ENCODE data around the gene ARL17A.
"Not testable (repeated sequence)": the region's sequence is repeated elsewhere in the genome, so short reads cannot be mapped to it uniquely, and the experiment has no call there.

ARL17A gene

GRCh38 chr17:46579083-46580075, at the start of gene ARL17A:
ARL17A (minus strand) TSS chr17:46579691; CDS start chr17:46576322, 3,369 bp downstream.
- peak; percentile 65 for FAIRE-seq

DNA sequence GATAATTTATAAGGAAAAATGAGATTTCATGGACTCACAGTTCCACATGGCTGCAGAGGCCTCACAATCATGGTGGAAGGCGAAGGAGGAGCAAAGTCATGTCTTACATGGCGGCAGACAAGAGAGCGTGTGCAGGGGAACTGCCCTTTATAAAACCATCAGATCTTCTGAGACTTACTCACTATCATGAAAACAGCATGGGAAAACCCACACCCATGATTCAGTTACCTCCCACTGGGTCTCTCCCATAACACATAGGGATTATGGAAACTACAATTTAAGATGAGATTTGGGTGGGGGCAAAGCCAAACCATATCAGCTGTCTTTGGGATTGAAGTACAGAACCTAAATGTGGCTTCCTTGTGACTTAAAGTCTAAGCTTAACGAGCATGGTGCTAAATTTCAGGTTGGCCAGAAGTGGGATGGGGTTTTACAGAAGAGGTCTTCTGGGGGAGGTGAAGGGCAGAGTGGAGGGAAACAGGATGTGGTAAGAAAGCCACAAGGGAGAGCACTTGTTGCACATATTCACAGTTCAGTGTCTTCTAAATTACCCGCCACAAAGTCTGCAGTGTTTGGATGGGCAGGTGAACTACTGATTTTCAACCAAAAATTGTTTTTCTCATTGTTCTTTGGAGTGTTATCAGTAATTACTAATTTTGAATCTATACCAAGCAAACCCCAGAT, 49.4 kb upstream of the ARL17A start:
- FAIRE-seq: not testable (repeated sequence)

DNA sequence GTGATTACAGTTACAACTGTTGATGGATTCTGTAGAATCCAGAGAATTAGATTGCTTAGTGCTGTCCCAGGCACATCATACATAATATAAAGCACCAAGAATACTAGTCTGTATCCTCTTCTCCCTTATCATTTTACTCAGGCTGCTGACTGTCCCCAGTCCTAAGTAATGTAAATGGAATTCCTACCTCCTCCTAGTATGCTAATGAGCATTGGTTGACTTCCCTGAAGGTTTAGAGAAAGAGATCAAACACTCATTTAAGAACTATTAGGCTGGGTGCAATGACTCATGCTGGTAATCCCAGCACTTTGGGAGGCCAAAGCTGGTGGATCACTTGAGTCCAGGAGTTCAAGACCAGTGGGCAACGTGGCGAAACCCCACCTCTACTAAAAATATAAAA, 48.0 kb upstream of the ARL17A start:
- not testable (repeated sequence) for FAIRE-seq

- not testable (repeated sequence) for FAIRE-seq
These were observed 45.2 kb upstream of the ARL17A start for GRCh38 chr17:46624726-46625125.

- not testable (repeated sequence) for FAIRE-seq
These were observed 44.3 kb upstream of the ARL17A start for GRCh38 chr17:46623790-46624189.

GRCh38 chr17:46618975-46619374, 39.5 kb upstream of the ARL17A start:
- not testable (repeated sequence) for FAIRE-seq

DNA sequence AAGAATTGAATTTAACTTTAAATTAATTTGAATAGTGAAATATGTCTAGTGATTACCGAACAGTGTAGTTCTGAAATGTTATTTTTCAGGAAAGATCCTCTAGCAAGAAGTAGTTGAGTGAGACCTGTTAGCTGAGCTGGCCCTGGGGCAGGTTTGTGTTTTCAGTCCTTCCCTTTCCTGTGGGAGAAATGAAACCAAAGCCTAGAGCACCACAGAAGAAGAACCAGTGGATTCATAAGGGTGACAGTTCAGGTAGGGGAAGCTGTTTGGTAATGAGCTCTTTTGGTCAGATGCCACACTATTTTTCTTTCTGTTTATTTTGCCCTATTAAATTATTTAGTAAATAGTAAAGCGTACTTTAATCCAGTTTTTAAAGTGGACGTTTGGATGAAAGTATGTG, 37.6 kb upstream of the ARL17A start:
- FAIRE-seq: not testable (repeated sequence)

DNA sequence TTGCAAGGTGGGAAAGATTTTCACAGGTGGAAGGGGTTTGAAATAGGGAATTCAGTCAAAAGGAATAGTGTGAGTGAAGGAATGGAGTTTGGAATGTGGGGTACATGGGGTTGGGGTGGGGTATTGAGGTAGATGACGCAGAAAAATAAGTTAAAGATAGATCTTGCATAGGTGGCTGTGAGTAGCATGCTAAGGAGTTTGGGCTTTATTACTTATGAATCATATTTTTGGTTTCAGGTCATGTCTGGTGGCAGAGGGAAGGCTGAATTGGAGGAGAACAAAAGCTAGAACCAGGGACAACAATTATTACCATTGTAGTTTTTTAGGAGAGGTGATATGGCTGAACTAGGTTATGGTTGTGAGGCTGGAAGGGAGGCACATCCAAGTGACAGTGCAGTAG, 34.4 kb upstream of the ARL17A start:
- FAIRE-seq: not testable (repeated sequence)

- FAIRE-seq: not testable (repeated sequence)
These were observed 31.8 kb upstream of the ARL17A start for GRCh38 chr17:46611304-46611703.

GRCh38 chr17:46603125-46603524, 23.6 kb upstream of the ARL17A start:
- not testable (repeated sequence) for FAIRE-seq

GRCh38 chr17:46600767-46601166, 21.3 kb upstream of the ARL17A start:
- FAIRE-seq: not testable (repeated sequence)

DNA sequence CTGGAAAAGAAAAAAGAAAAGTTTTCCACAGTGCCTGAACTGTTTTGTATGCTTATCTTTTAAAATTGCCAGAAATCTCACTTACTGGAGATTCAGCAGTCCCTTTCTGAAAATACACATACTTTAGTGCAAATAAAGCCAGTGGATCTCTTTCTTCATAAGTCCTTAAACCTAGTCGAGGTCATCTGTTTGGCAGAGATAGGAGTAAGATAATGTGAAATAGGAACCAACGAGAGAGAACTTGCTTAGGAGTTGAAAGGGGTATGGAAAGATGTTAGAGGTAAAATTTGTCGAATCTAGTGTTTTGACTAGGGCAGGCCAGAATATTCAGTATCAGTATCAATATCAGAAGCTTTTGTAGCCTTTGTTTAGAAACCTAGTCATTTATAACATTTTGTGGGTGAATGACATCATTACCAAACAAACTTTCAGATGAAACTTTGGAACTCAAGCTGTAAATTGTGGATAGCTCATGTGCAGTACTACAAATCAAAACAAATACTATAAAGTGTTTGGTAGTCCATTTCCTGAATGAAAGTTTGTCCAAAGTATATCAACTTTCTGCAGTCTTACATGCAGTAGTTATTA, 18.9 kb upstream of the ARL17A start:
- FAIRE-seq: peak; percentile 47

DNA sequence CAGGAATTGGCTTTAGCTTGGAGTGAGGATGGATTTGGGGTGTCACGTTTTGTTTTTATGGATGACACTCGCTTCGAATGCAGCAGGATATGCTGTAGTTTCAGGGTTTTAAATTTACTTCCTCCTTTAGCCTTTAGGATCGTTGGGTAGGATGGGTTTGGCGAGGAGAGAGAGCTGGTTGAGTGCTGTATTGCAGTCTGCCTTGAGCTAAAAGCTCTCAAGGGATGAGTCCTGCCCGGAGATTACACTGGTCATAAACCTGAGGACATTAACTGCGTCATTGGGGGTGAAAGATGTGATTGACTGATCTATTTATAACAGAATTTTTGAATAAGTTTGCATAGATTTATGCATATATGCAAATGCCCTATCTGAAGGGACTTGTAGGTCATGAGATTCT, 11.8 kb upstream of the ARL17A start:
- FAIRE-seq: not testable (repeated sequence)

DNA sequence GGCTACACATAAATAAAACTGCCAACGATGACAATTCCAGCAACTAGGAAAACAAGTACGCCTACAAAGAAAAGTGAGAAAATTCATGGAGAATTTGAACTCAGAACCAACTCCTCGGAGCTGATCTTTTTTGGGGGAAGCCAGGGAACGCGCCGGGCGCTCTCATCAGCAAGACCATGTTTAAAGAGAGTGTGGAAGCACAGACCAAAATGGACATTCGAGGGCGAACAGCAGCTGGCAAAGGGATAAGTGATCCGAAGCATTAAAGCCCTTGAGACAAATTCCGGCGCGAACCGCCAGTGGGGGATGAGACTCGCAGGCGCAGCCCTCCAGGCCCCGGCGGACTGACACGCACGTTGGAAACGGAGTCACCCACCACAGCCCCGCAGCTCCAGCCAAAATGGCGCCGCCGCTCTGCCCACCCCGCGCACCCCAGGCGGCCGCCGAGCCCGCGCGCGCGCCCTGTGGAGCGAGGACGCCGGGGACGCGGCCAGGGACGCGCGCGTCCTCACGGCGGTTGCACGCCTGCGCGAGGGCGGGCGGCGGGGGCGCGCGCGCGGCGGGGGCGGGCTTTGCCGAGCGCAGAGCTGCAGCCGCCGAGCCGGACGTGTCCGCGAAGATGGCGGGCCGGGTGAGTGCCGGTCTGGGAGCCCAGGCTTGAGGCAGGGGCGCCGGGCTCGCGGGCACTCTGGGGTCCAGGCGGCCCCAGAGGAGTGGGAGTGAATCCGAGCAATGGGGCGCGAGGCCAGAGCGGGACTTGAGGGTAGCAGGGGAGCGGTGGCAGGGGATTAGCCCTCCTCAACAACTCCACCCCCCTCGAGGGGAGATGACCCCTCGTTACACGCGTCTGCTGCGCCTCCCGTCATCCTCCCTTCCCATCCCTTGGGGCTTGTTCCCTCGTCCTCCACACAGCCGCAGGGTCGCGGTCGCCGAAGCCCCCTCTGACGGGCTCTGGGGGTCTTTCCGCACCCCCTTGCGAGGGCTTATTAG, 11.0 kb upstream of the ARL17A start, which contains the start of gene NSF:
Gene NSF (plus strand): TSS at position 513 of the 990 bp plus-strand sequence. CDS start 107 bp downstream, at position 620.
- FAIRE-seq: not testable (repeated sequence)

GRCh38 chr17:46585444-46585843, 6.0 kb upstream of the ARL17A start:
- FAIRE-seq: not testable (repeated sequence)

DNA sequence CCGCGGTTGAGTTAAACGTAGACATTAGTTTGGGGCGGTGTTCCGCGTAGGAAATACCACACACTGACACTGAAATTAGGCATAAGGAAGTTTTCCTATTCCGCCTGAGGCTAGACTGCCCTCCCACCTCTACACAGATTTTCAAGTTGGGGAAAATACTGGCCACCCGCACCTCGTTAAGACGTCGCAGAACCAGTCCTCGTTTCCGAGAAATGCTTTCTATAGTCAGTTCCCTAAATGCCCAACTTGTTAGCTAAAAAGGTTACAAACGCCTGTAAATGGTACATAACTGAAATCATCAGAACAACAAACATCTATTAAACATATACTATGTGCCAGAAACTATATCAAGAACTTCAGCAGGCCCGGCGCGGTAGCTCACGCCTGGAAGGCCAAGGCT, 591 bp upstream of the ARL17A start:
- not testable (repeated sequence) for FAIRE-seq

- not testable (repeated sequence) for FAIRE-seq
These were observed 7.7 kb downstream of the ARL17A start for GRCh38 chr17:46571796-46572195.

- FAIRE-seq: not testable (repeated sequence)
These were observed 12.5 kb downstream of the ARL17A start for GRCh38 chr17:46566980-46567379.

DNA sequence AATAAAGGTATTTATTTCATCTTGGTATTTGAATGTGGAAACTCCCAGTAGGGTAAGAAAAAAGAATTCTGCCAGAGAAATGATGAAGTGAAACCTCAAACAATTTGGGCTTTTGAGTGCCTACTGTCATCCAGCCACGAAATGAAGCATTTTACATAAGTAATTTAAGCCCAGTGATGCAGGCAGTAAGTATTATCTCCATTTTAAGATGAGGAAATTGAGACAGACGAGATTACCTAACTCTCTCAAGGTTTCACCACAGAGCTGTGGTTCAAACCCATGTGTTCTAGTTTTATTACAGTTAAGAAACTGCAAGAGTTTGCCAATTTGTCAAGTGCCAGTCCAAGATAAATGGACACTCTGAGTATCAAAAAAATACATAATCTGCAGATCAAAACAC, 13.2 kb downstream of the ARL17A start:
- not testable (repeated sequence) for FAIRE-seq

GRCh38 chr17:46560048-46560447, 19.4 kb downstream of the ARL17A start:
- FAIRE-seq: not testable (repeated sequence)

DNA sequence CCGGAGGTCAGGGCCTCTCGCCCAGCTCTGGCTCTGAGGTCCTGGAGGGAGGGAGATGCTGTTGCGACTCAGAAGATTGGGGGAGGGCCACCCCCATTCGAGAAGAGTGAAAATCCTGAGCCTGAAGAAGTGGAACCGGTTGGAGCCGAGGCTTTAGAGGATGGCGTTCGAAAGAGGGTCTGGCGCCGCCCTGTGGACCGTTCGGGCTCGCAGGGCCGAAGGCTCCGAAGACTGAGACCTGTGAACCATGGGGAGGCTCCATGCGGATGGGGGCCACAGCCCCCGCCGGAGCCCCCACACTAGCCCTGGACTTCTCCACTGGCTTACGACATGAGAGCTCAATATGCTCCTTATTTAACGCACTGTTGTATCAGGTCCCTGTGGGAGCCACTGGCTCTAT, 20.3 kb downstream of the ARL17A start:
- not testable (repeated sequence) for FAIRE-seq

- FAIRE-seq: not testable (repeated sequence)
These were observed 30.9 kb downstream of the ARL17A start for GRCh38 chr17:46548607-46549006.
